Sigmoid colon (tissue), 7 donors: ENCODE data around the gene SIRT6. TPM values are rescaled to one million over a fixed set of nuclear protein-coding genes. Genes with fewer than 3 reads are reported as not detected.

Source experiments
- DNase-seq: peaks from one replicate; pipeline ENCODE4 v3.0.0-alpha.2; 2019
- H3K27ac ChIP-seq, 4 donors: fragments of 200-600 bp; sonication (generic); one replicate each; pipeline ENCODE4 v1.5.1; 2016 to 2019; ENCODE audit warnings: mild to moderate bottlenecking in 1 of 4
- H3K27me3 ChIP-seq, 3 donors: fragments of 200-600 bp; sonication (generic); one replicate each; pipeline ENCODE4 v1.5.1; 2019; ENCODE audit warnings: mild to moderate bottlenecking in 1 of 3
- H3K36me3 ChIP-seq, 4 donors: fragments of 200-600 bp; sonication (generic); one replicate each; pipeline ENCODE4 v1.5.1; 2016 to 2019
- H3K4me1 ChIP-seq, 4 donors: fragments of 200-600 bp; sonication (generic); one replicate each; pipeline ENCODE4 v1.5.1; 2017 to 2019
- H3K4me3 ChIP-seq, 4 donors: fragments of 200-600 bp; sonication (generic); one replicate each; pipeline ENCODE4 v1.5.1; 2017 to 2019; ENCODE audit warnings: mild to moderate bottlenecking in 2 of 4, moderate library complexity in 1 of 4
- H3K9me3 ChIP-seq, 4 donors: fragments of 200-600 bp in 3 of 4; sonication (generic) in 3 of 4; one replicate each; pipeline versions ENCODE4 v1.5.1 to v1.6.1; 2013 to 2019
- EP300 ChIP-seq, 4 donors: sonication (generic); formaldehyde crosslinking; IDR thresholded peaks; one replicate each; pipeline ENCODE4 v1.6.1; 2017; ENCODE audit warnings: antibody characterized with exemption in 4 of 4
- POLR2A ChIP-seq, 2 donors: fragments of 450-650 bp; IDR thresholded peaks; one replicate each; pipeline ENCODE4 v1.6.1; 2016; ENCODE audit warnings: antibody characterized with exemption in 2 of 2, mild to moderate bottlenecking in 2 of 2, moderate library complexity in 2 of 2
- POLR2AphosphoS5 ChIP-seq, 4 donors: sonication (generic); formaldehyde crosslinking; IDR thresholded peaks; one replicate each; pipeline ENCODE4 v1.6.1; 2017; ENCODE audit warnings: antibody characterized with exemption in 4 of 4
- WGBS, 2 donors: extraction: QIAGEN DNeasy Blood & Tissue Kit; methylation state at CpG; one replicate each; pipeline ENCODE4 v1.1.7; 2013; 5-methylcytosine and 5-hydroxymethylcytosine counted together
- intact Hi-C: fragments of 100-400 bp; cut with DNase I; formaldehyde crosslinking; loops from one replicate; pipeline ENCODE4 v1.15.1; 2023
- polyA plus RNA-seq, 3 donors: library from polyadenylated mRNA; stranded (reverse); fragments of 200-250 nt; gene quantifications; one replicate each; pipeline ENCODE4 v1.2.3, GENCODE V29; 2013
- total RNA-seq, 4 donors: library from RNA; depleted of rRNA; stranded (reverse); fragments of >200 nt; gene quantifications; one replicate each; pipeline ENCODE4 v1.1.0, GENCODE V29; 2016
- TF ChIP-seq, protein P1 (sequence below), 4 experiments: fragments of 450-650 bp in 3 of 4; fragments of 200-600 bp in 1 of 4; IDR thresholded peaks; one replicate each; pipeline ENCODE4 v1.5.1; 2016 to 2019; ENCODE audit warnings: antibody characterized with exemption in 4 of 4, mild to moderate bottlenecking in 3 of 4, moderate library complexity in 2 of 4
- donor health status: healthy with polysubstance abuse.
- donor health status: Bipolar disorder and iron deficiency.
- donor health status: healthy.

The SIRT6 gene
- total and polyA plus RNA-seq, 7 donors: 10.3 to 132 (median 23.5) TPM

GRCh38 chr19:4181053-4181508, 1.3 kb downstream of the SIRT6 start:
- WGBS, 2 donors: 17 to 64% methylated on average over 2 of the region's 2 CpGs
- intact Hi-C loops: loop anchor here (5.0 kb wide), 1 partner anchor 194 kb away; the partner anchor contains the start of gene EEF2
- H3K9me3 ChIP-seq: no peaks in the 10 kb centered on the region
- no peaks in the 10 kb centered on the region for H3K27me3 ChIP-seq
- H3K36me3 ChIP-seq: peaks cover 0 to 27% (median 6%) of the 10 kb centered on the region in 4 donors
- H3K27ac ChIP-seq: no peak overlapping the region
- peak overlapping the region in 2 of 4 donors; percentile 82 to 95 for H3K4me3 ChIP-seq
- H3K4me1 ChIP-seq: peaks cover 0 to 22% (median 20%) of the 10 kb centered on the region in 4 donors
- TF ChIP-seq POLR2AphosphoS5 (IDR thresholded peaks at IDR 0.05): no peak
- peak in 1 of 2 donors; percentile 4 for TF ChIP-seq POLR2A (IDR thresholded peaks at IDR 0.05)
- TF ChIP-seq, protein P1, sequence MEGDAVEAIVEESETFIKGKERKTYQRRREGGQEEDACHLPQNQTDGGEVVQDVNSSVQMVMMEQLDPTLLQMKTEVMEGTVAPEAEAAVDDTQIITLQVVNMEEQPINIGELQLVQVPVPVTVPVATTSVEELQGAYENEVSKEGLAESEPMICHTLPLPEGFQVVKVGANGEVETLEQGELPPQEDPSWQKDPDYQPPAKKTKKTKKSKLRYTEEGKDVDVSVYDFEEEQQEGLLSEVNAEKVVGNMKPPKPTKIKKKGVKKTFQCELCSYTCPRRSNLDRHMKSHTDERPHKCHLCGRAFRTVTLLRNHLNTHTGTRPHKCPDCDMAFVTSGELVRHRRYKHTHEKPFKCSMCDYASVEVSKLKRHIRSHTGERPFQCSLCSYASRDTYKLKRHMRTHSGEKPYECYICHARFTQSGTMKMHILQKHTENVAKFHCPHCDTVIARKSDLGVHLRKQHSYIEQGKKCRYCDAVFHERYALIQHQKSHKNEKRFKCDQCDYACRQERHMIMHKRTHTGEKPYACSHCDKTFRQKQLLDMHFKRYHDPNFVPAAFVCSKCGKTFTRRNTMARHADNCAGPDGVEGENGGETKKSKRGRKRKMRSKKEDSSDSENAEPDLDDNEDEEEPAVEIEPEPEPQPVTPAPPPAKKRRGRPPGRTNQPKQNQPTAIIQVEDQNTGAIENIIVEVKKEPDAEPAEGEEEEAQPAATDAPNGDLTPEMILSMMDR (IDR thresholded peaks at IDR 0.05): no peak
- DNase-seq: no peak

- no peak overlapping the region for H3K4me3 ChIP-seq
- peaks cover 0 to 42% (median 8%) of the 10 kb centered on the region in 4 donors for H3K36me3 ChIP-seq
- intact Hi-C loops: no loop called here
- no peak for DNase-seq
- no peaks in the 10 kb centered on the region for H3K27me3 ChIP-seq
- no peaks in the 10 kb centered on the region for H3K9me3 ChIP-seq
- no peak for TF ChIP-seq POLR2AphosphoS5 (IDR thresholded peaks at IDR 0.05)
- TF ChIP-seq POLR2A (IDR thresholded peaks at IDR 0.05): no peak
- TF ChIP-seq, protein P1 (IDR thresholded peaks at IDR 0.05): no peak
- TF ChIP-seq EP300 (IDR thresholded peaks at IDR 0.05): no peak
- 93 to 94% methylated on average over 18 of the region's 18 CpGs for WGBS, 2 donors
- H3K4me1 ChIP-seq: peaks cover 0 to 22% (median 20%) of the 10 kb centered on the region in 4 donors
- no peak overlapping the region for H3K27ac ChIP-seq
Observed at GRCh38 chr19:4178990-4179389, 3.4 kb downstream of the SIRT6 start.

DNA sequence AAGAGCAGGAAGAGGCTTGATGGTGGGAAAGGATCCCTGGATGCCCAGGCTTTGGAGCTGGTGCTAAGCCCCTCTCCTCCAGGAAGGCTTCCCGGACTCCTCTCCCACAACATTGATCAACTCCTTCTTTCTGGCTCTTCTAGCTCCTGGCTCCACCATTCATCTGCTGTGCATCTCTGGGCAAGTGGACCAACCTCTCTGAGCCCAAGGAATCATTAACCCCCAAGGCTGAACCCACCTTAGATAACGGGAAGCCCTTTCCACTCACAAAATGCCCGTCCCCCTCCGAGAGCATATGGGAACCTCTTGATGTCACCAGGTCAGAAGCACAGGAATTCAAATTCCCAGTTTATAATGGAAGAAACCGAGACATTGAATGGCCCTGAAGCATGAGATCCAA, 5.2 kb downstream of the SIRT6 start:
- H3K36me3 ChIP-seq: peaks cover 0 to 42% (median 8%) of the 10 kb centered on the region in 4 donors
- intact Hi-C loops: no loop called here

DNA sequence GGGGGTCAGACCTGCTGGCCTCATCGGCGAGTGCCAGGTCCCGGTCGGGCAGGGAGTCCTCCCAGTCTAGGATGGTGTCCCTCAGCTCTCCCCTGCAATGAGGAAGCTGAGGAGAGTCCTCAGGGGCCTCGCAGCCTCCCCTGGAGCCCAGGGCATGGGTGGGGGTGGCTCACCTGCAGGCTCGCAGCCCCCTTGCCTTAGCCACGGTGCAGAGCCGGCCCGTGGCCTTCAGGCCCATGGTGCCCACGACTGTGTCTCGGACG, 6.8 kb downstream of the SIRT6 start:
- H3K27ac ChIP-seq: no peak overlapping the region
- intact Hi-C loops: no loop called here
- H3K4me3 ChIP-seq: no peak overlapping the region
- H3K4me1 ChIP-seq: peaks cover 0 to 7% (median 3%) of the 10 kb centered on the region in 4 donors
- no peak for TF ChIP-seq POLR2AphosphoS5 (IDR thresholded peaks at IDR 0.05)
- TF ChIP-seq POLR2A (IDR thresholded peaks at IDR 0.05): no peak
- TF ChIP-seq, protein P1 (IDR thresholded peaks at IDR 0.05): no peak
- TF ChIP-seq EP300 (IDR thresholded peaks at IDR 0.05): no peak
- 92 to 93% methylated on average over 12 of the region's 12 CpGs for WGBS, 2 donors
- peaks cover 0 to 31% (median 4%) of the 10 kb centered on the region in 3 donors for H3K27me3 ChIP-seq
- DNase-seq: no peak
- peaks cover 0 to 42% (median 8%) of the 10 kb centered on the region in 4 donors for H3K36me3 ChIP-seq
- H3K9me3 ChIP-seq: no peaks in the 10 kb centered on the region

More for the DNA sequence above, 5.2 kb downstream of the SIRT6 start:
- TF ChIP-seq, protein P1 (IDR thresholded peaks at IDR 0.05): no peak
- TF ChIP-seq POLR2A (IDR thresholded peaks at IDR 0.05) (no peak), POLR2AphosphoS5 (IDR thresholded peaks at IDR 0.05) (no peak), EP300 (IDR thresholded peaks at IDR 0.05) (no peak)
- Histone ChIP-seq H3K9me3 (no peaks in the 10 kb centered on the region), H3K27ac (no peak overlapping the region), H3K27me3 (peaks cover 0 to 17% (median 0%) of the 10 kb centered on the region in 3 donors), H3K4me1 (peaks cover 0 to 22% (median 16%) of the 10 kb centered on the region in 4 donors), H3K4me3 (no peak overlapping the region)
- DNase-seq: no peak
- 97% methylated on average over 5 of the region's 5 CpGs for WGBS, 2 donors
